ENCODE results near the gene WDR5. TPM values are rescaled to one million over a fixed set of nuclear protein-coding genes. Genes with fewer than 3 reads are reported as not detected.

Gene WDR5
- polyA plus RNA-seq, 1 of the 3 experiments (the other 2 are of a cell fraction), result 36.6 TPM

DNA sequence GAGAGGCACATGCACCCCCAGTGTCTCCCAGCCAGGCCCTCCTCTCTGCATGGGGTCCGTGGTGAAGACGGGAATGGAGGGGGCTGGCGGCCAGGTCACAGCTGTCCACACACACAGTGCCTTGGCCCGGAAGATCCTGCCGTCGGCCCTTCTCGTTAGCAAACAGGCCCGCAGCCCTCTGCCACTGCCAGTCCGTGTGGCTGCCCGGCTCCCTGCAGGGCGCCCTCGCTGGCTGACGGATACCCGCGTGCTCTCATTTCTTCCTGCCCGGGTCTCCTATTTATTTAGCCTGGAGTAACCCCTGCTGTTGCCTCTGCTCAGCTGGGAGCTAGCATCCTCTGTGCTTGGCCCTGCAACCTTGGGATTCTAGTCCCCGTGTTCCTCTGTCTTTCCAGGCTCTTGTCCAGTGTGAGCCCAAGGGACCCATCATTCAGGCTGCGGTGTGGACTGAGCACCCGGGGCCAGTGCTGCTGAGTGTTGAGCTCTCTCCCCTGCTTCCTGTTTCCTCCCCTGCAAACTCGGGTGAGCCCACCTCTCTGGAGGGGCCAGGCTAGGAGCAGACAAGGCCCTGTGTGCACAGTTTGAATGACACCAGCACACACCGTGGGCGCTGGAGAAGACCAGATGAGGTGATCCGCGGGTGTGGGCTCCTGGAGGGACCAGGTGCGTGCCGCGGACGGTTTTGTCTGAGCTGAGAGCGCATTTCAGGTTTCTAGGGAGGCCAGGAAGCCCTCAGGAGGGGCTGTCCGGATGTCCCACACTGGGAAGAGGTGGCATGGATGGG is 43.1 kb downstream of the WDR5 start:
- Histone ChIP-seq H3K36me3 (replicated peaks in 1 of 2; ENCODE audit: control insufficient read depth in 1 of 2, insufficient read depth in 2 of 2, low read length in 1 of 2) (no peaks in the 10 kb centered on the region), H3K4me2 (no peak overlapping the region), H2AFZ (ENCODE audit: low read depth) (no peak overlapping the region), H3K4me3 (ENCODE audit: low read depth in 2 of 2, low read length in 1 of 2) (no peak overlapping the region), H3K9me2 (no peaks in the 10 kb centered on the region), H3K27ac (ENCODE audit: low read depth in 2 of 2, low read length in 1 of 2) (no peak overlapping the region), H3K27me3 (ENCODE audit: insufficient read depth) (peaks cover 7% of the 10 kb centered on the region; the same call in 1 of the 2 replicates), H3K9me3 (no peaks in the 10 kb centered on the region), H3K9ac (no peak overlapping the region), H4K20me1 (ENCODE audit: insufficient read depth) (no peaks in the 10 kb centered on the region), H3K4me1 (ENCODE audit: control insufficient read depth in 1 of 2, insufficient read depth in 2 of 2, low read depth in 1 of 2, low read length in 1 of 2) (peaks cover 0 to 7% of the 10 kb centered on the region in 2 experiments; a peak in 1 of 4 replicates), H3F3A (replicated peaks; ENCODE audit: insufficient read depth) (no peaks in the 10 kb centered on the region), H3K79me2 (ENCODE audit: insufficient read depth) (no peaks in the 10 kb centered on the region)
- POLR2A ChIA-PET, result no interaction called here
- 68% methylated on average over 19 of the region's 30 CpGs for WGBS (ENCODE audit: low lambda C conversion rate)
- DNase-seq, result peak; percentile 54
- no peak for TF ChIP-seq CHD2 (IDR thresholded peaks at IDR 0.05; ENCODE audit: low read length, partially characterized antibody)
- TF ChIP-seq POLR2AphosphoS5 (IDR thresholded peaks at IDR 0.05; ENCODE audit: low read depth, low read length), result no peak
- no peak for TF ChIP-seq FOXM1 (IDR thresholded peaks at IDR 0.05; ENCODE audit: low read depth)
- no peak for TF ChIP-seq SMC3 (IDR thresholded peaks at IDR 0.05; ENCODE audit: low read depth, low read length)
- TF ChIP-seq USF2 (IDR thresholded peaks at IDR 0.05; ENCODE audit: borderline replicate concordance, low read depth, low read length), result no peak
- TF ChIP-seq EP300 (IDR thresholded peaks at IDR 0.05; ENCODE audit: borderline replicate concordance in 1 of 2, low read depth in 1 of 2, low read length in 1 of 2), result no peak
- no peak for TF ChIP-seq RFX5 (IDR thresholded peaks at IDR 0.05; ENCODE audit: low read length)
- no peak for TF ChIP-seq TEAD4 (IDR thresholded peaks at IDR 0.05; ENCODE audit: borderline replicate concordance, insufficient read depth)
- CTCF ChIA-PET, result interaction anchor here (1.0 to 2.8 kb wide), 5 partner anchors 8 to 600 kb away, joined by 3 to 21 read pairs (median 4); no protein-coding TSS in a partner anchor

DNA sequence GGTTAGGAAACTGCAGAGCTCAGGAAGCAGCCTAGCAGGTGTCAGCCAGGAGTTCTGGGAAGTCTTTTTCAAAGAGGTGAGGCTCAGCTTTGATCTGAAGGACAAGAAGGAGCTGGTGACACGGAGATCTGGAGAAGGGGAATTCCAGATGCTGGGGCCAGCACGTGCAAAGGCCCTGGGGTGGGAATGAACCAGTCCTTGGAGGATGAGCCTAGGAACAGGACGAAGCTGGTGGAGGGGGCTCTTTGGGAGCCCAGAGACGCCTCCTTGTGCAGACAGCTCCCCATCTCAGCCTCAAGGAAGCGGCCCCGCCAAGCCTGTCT is 43.7 kb downstream of the WDR5 start:
- no peak overlapping the region for H3K4me2 ChIP-seq
- peaks cover 0 to 7% of the 10 kb centered on the region in 2 experiments; a peak in 1 of 4 replicates for H3K4me1 ChIP-seq (ENCODE audit: control insufficient read depth in 1 of 2, insufficient read depth in 2 of 2, low read depth in 1 of 2, low read length in 1 of 2)
- H3K9me2 ChIP-seq, result no peaks in the 10 kb centered on the region
- POLR2A ChIA-PET, result no interaction called here
- whole genome bisulfite sequencing (ENCODE audit: low lambda C conversion rate), result 68% methylated on average over 6 of the region's 6 CpGs
- no peaks in the 10 kb centered on the region for H3K36me3 ChIP-seq (replicated peaks in 1 of 2; ENCODE audit: control insufficient read depth in 1 of 2, insufficient read depth in 2 of 2, low read length in 1 of 2)
- no peaks in the 10 kb centered on the region for H4K20me1 ChIP-seq (ENCODE audit: insufficient read depth)
- H3K9me3 ChIP-seq, result no peaks in the 10 kb centered on the region
- H3F3A ChIP-seq (replicated peaks; ENCODE audit: insufficient read depth), result no peaks in the 10 kb centered on the region
- H3K4me3 ChIP-seq (ENCODE audit: low read depth in 2 of 2, low read length in 1 of 2), result no peak overlapping the region
- CTCF ChIA-PET, result interaction anchor here (1.0 to 2.8 kb wide), 4 partner anchors 9 to 599 kb away, joined by 3 to 21 read pairs (median 12); no protein-coding TSS in a partner anchor
- DNase-seq, result no peak
- no peak overlapping the region for H3K9ac ChIP-seq
- no peak overlapping the region for H2AFZ ChIP-seq (ENCODE audit: low read depth)
- no peaks in the 10 kb centered on the region for H3K79me2 ChIP-seq (ENCODE audit: insufficient read depth)
- peaks cover 7% of the 10 kb centered on the region; the same call in 1 of the 2 replicates for H3K27me3 ChIP-seq (ENCODE audit: insufficient read depth)
- no peak for TF ChIP-seq MEF2A (IDR thresholded peaks at IDR 0.05; ENCODE audit: borderline replicate concordance, low read depth)
- no peak for TF ChIP-seq FOSL2 (IDR thresholded peaks at IDR 0.05; ENCODE audit: borderline replicate concordance, low read depth)
- no peak for TF ChIP-seq GABPA (IDR thresholded peaks at IDR 0.05; ENCODE audit: low read depth)
- no peak for TF ChIP-seq RCOR1 (IDR thresholded peaks at IDR 0.05; ENCODE audit: low read length)
- no peak overlapping the region for H3K27ac ChIP-seq (ENCODE audit: low read depth in 2 of 2, low read length in 1 of 2)
